Right lobe of liver (tissue), 6 donors: ENCODE measurements around the gene CDH16. TPM values are rescaled to one million over a fixed set of nuclear protein-coding genes. Genes with fewer than 3 reads are reported as not detected.
A peak's percentile ranks its signal among the peaks of the same experiment; 100 is the strongest.

Source experiments
- ATAC-seq, 4 donors: fragments of 200-7000 bp; cut with Tn5 transposase; one replicate each; pipeline ENCODE4 v1.9.1; 2020; ENCODE audit warnings: mild to moderate bottlenecking in 4 of 4, moderate library complexity in 4 of 4
- DNase-seq, 3 donors: peaks; one replicate each; pipeline ENCODE4 v3.0.0-alpha.2; 2020
- H3K27ac ChIP-seq, 3 donors: fragments of 200-600 bp; one replicate each; pipeline ENCODE4 v1.8.0; 2022
- H3K27me3 ChIP-seq, 2 donors: fragments of 200-600 bp; one replicate each; pipeline ENCODE4 v1.8.0; 2022
- H3K36me3 ChIP-seq, 4 donors: fragments of 200-600 bp; sonication (generic) in 1 of 4; one replicate each; pipeline versions ENCODE4 v1.5.1 to v1.8.0; 2017 to 2022; ENCODE audit warnings: control low read depth in 1 of 4
- H3K4me1 ChIP-seq, 4 donors: fragments of 200-600 bp; sonication (generic) in 1 of 4; one replicate each; pipeline versions ENCODE4 v1.5.1 to v1.8.0; 2017 to 2022; ENCODE audit warnings: control low read depth in 1 of 4
- H3K4me3 ChIP-seq, 3 donors: fragments of 200-600 bp; one replicate each; pipeline ENCODE4 v1.8.0; 2022
- H3K9me3 ChIP-seq, 4 donors: fragments of 200-600 bp; sonication (generic) in 1 of 4; one replicate each; pipeline versions ENCODE4 v1.5.1 to v1.8.0; 2017 to 2022; ENCODE audit warnings: control low read depth in 1 of 4
- POLR2A ChIP-seq: fragments of 450-650 bp; IDR thresholded peaks from one replicate; pipeline ENCODE4 v1.6.1; 2017; ENCODE audit warnings: antibody characterized with exemption, mild to moderate bottlenecking
- WGBS: methylation state at CpG from one replicate; pipeline ENCODE4 v1.1.6; 2018; ENCODE audit warnings: low coverage, low lambda C conversion rate; ENCODE audit not compliant: insufficient coverage; ENCODE audit errors: missing lambda C conversion rate; 5-methylcytosine and 5-hydroxymethylcytosine counted together
- intact Hi-C, 2 donors: fragments of 100-400 bp; cut with DNase I; formaldehyde crosslinking; loops; one replicate each; pipeline versions ENCODE4 v1.11.2 to v1.14.1; 2022
- total RNA-seq, 6 experiments: library from RNA; depleted of rRNA in 2 of 6; stranded (reverse); fragments of >200 nt in 2 of 6; fragmentation: NEBNext Ultra II Directional in 3 of 6; extraction: Animal tissue kit (Norgen Biotek cat#: 25700) in 3 of 6; gene quantifications; one replicate each; pipeline versions ENCODE4 v1.1.0 to v1.2.4, GENCODE V29; 2016 to 2023
- TF ChIP-seq, protein P1 (sequence below), 4 donors: fragments of 200-600 bp in 3 of 4; fragments of 450-650 bp in 1 of 4; IDR thresholded peaks; one replicate each; pipeline versions ENCODE4 v1.5.1 to v1.8.0; 2016 to 2022; ENCODE audit warnings: antibody characterized with exemption in 4 of 4, mild to moderate bottlenecking in 2 of 4
- donor health status: DM: no; HTN: yes; CAD: no.
- donor health status: DM: no; HTN: no; CAD: no.
- donor health status: DM: no; HTN: no; CAD: no.
- donor health status: DM: no; HTN: yes; CAD: no.
- donor health status: DM: no; HTN: yes; CAD: no.

Gene CDH16
- total RNA-seq, 6 experiments from 2014 or later = 0.07 to 0.47 (median 0.22) TPM; not detected in 2

DNA sequence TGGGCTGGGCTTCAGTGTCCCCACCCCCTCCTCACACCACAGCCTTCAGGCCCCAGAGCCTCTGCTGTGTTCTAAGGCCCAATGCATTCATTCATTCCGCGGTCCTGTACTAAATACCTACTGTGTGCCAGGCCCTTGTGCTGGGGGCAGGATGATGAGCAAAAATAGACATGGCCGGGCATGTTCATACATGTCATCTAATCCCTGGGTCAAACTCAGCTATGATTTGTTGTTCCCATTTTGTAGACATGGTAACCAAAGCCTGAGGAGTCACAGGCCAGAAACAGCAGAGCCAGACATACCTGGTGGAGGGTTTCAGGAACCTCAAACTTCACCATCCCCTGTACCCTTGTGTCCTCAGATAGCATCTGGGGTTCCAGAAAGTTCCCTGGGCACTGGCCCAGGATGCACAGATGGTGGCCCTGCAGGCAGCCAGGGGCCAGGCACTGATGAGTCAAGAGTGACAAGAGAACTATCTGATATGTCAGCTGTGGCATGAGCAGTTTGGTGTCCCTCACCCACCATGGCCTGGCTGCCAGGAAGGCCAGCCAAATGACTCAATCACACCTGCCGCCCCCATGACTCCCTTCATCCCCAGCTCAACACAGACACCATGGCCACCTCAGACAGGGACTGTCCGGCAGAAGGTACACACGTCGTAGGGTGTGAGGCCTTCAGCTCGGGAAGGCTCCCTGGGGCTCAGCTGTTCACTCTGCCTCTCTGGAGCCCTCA is 9.4 kb upstream of the CDH16 start:
- H3K27me3 ChIP-seq = no peaks in the 10 kb centered on the region
- H3K36me3 ChIP-seq = no peaks in the 10 kb centered on the region
- H3K4me3 ChIP-seq = no peak overlapping the region
- no peaks in the 10 kb centered on the region for H3K9me3 ChIP-seq
- ATAC-seq (peak in 1 of 4 donors; percentile 35), DNase-seq (peak in 1 of 3 donors; percentile 60)
- intact Hi-C loops = no loop called here
- TF ChIP-seq POLR2A = no peak
- TF ChIP-seq, protein P1, sequence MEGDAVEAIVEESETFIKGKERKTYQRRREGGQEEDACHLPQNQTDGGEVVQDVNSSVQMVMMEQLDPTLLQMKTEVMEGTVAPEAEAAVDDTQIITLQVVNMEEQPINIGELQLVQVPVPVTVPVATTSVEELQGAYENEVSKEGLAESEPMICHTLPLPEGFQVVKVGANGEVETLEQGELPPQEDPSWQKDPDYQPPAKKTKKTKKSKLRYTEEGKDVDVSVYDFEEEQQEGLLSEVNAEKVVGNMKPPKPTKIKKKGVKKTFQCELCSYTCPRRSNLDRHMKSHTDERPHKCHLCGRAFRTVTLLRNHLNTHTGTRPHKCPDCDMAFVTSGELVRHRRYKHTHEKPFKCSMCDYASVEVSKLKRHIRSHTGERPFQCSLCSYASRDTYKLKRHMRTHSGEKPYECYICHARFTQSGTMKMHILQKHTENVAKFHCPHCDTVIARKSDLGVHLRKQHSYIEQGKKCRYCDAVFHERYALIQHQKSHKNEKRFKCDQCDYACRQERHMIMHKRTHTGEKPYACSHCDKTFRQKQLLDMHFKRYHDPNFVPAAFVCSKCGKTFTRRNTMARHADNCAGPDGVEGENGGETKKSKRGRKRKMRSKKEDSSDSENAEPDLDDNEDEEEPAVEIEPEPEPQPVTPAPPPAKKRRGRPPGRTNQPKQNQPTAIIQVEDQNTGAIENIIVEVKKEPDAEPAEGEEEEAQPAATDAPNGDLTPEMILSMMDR (IDR thresholded peaks at IDR 0.05) = no peak
- no peak overlapping the region for H3K27ac ChIP-seq
- 57% methylated on average over 1 of the region's 8 CpGs for WGBS
- peaks cover 0 to 12% (median 5%) of the 10 kb centered on the region in 4 donors for H3K4me1 ChIP-seq

DNA sequence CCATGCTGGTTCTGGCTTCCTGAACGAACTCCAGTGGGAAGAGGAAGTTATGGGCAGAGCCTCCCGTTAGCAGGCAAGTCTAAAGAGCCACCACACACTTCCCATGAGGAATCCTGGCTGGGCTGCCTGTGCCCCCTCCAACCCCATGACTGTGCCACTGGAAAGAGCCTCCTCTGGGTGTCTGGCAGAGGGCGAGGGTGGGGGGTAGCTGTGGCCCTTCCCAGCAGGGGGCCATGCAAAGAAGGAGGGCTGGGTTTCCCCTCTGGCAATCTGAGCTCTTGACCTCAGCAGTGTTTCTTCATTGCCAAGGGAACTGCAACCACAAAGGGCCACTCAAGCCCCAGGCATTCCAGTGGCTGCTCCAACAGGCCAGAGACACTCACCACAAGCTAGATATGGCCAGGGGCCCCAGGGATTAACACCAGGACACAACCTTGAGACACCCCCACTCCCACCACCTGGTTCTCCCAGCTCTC is 8.3 kb upstream of the CDH16 start:
- intact Hi-C loops = no loop called here
- Histone ChIP-seq H3K4me1 (peaks cover 0 to 12% (median 2%) of the 10 kb centered on the region in 4 donors), H3K36me3 (no peaks in the 10 kb centered on the region), H3K4me3 (no peak overlapping the region), H3K27ac (no peak overlapping the region), H3K9me3 (no peaks in the 10 kb centered on the region), H3K27me3 (no peaks in the 10 kb centered on the region)
- TF ChIP-seq, protein P1 (IDR thresholded peaks at IDR 0.05) = no peak
- TF ChIP-seq POLR2A = no peak
- WGBS = no CpG with 5 or more reads among the region's 3 CpGs
- ATAC-seq (no peak), DNase-seq (no peak)

GRCh38 chr16:66926171-66926947 is 7.7 kb upstream of the CDH16 start:
- H3K4me1 ChIP-seq = peaks cover 0 to 12% (median 2%) of the 10 kb centered on the region in 4 donors
- H3K27ac ChIP-seq = no peak overlapping the region
- H3K4me3 ChIP-seq = no peak overlapping the region
- no peaks in the 10 kb centered on the region for H3K9me3 ChIP-seq
- WGBS = 14% methylated on average over 1 of the region's 5 CpGs
- intact Hi-C loops = no loop called here
- no peaks in the 10 kb centered on the region for H3K36me3 ChIP-seq
- no peaks in the 10 kb centered on the region for H3K27me3 ChIP-seq
- ATAC-seq (peak in 2 of 4 donors; percentile 10 to 41), DNase-seq (no peak)
- TF ChIP-seq, protein P1 (IDR thresholded peaks at IDR 0.05) = no peak

- TF ChIP-seq, protein P1 (IDR thresholded peaks at IDR 0.05) = no peak
- no peak for TF ChIP-seq POLR2A
- Histone ChIP-seq H3K4me1 (peaks cover 0 to 8% (median 1%) of the 10 kb centered on the region in 4 donors), H3K36me3 (no peaks in the 10 kb centered on the region), H3K27me3 (no peaks in the 10 kb centered on the region), H3K4me3 (peak within 1 kb of the TSS in 2 of 3 donors; percentile 29 to 32), H3K27ac (no peak within 1 kb of the TSS), H3K9me3 (no peaks in the 10 kb centered on the region)
- 23% methylated on average over 9 of the region's 42 CpGs for WGBS
- DNase-seq (no peak), ATAC-seq (peak in 3 of 4 donors; percentile 3 to 17 (median 4))
- intact Hi-C loops = no loop called here
These were observed 6.7 kb upstream of the CDH16 start, which contains the start of gene RRAD for GRCh38 chr16:66925322-66925840. TSS of gene RRAD (minus strand) at chr16:66925535. CDS start at chr16:66925179, 356 bp downstream.
